GM12878 (cell line): ENCODE results near the gene EXOSC2. TPM values are rescaled to one million over a fixed set of nuclear protein-coding genes. Genes with fewer than 3 reads are reported as not detected.

Experiments used
- ATAC-seq: fragments of 200-7000 bp; cut with Tn5 transposase; 3 replicates; pipeline ENCODE4 v1.9.1; 2020; ENCODE audit warnings: mild to moderate bottlenecking, moderate library complexity
- BruUV-seq: library from RNA; stranded (reverse); fragments of 400-500 nt; replicated peaks from 2 replicates; lab custom pipeline; 2021; lab: Mats Ljungman, UMichigan
- CTCF ChIA-PET: fragments of 300-600 bp; sonication (Branson Sonifier 250); formaldehyde crosslinking; extraction: SDS; loops from one replicate; lab custom pipeline; 2021; ENCODE audit warnings: inconsistent platforms; lab: Yijun Ruan, JAX
- POLR2A ChIA-PET: fragments of 350-600 bp; formaldehyde crosslinking; extraction: SDS; loops from one replicate; lab custom pipeline; 2021; ENCODE audit warnings: inconsistent platforms; lab: Charles Lee
- RAD21 ChIA-PET: fragments of 300-600 bp; sonication (Branson Sonifier 250); formaldehyde crosslinking; loops from one replicate; lab custom pipeline; 2023; ENCODE audit warnings: antibody characterized with exemption; ENCODE audit not compliant: unreplicated experiment; lab: Charles Lee
- SMC1A ChIA-PET: fragments of 300-600 bp; sonication (Branson Sonifier 250); formaldehyde crosslinking; loops from one replicate; lab custom pipeline; 2023; ENCODE audit not compliant: unreplicated experiment, uncharacterized antibody; lab: Charles Lee
- DNase-seq: peaks from one replicate; pipeline ENCODE4 v3.0.0-alpha.2; 2011; ENCODE audit warnings: low read depth, low spot score
- FAIRE-seq: peaks from 3 replicates; lab custom pipeline; 2011; peaks lifted over from hg19 to GRCh38; lab: Jason Lieb, UNC
- H2AFZ ChIP-seq: 2 replicates; pipeline ENCODE4 v1.6.0; 2011; ENCODE audit warnings: low read depth, low read length, control low read depth; ENCODE audit not compliant: control insufficient read depth
- H3K27ac ChIP-seq: 2 replicates; pipeline ENCODE4 v1.5.1; 2011; ENCODE audit warnings: control low read depth; ENCODE audit not compliant: control insufficient read depth, insufficient read depth
- H3K27me3 ChIP-seq, 2 experiments: replicated peaks in 1 of 2; 2 replicates each; pipeline versions ENCODE4 v1.6.0 to v1.6.1; 2011; ENCODE audit warnings: low read length in 1 of 2; ENCODE audit not compliant: control insufficient read depth in 2 of 2, insufficient read depth in 2 of 2
- H3K36me3 ChIP-seq, 2 experiments: 2 replicates each; pipeline ENCODE4 v1.5.1; 2011; ENCODE audit warnings: low read length in 1 of 2; ENCODE audit not compliant: control insufficient read depth in 2 of 2, insufficient read depth in 2 of 2
- H3K4me1 ChIP-seq: 2 replicates; pipeline ENCODE4 v1.6.1; 2011; ENCODE audit warnings: mild to moderate bottlenecking, low read length, moderate library complexity, mixed read lengths; ENCODE audit not compliant: control insufficient read depth, insufficient read depth
- H3K4me2 ChIP-seq: 2 replicates; pipeline ENCODE4 v1.6.0; 2011; ENCODE audit warnings: control low read depth; ENCODE audit not compliant: control insufficient read depth, insufficient read depth
- H3K4me3 ChIP-seq: fragments of 200-600 bp; sonication (generic); 2 replicates; pipeline ENCODE4 v1.5.1; 2016
- H3K79me2 ChIP-seq: 2 replicates; pipeline ENCODE4 v1.6.0; 2011; ENCODE audit warnings: low read length; ENCODE audit not compliant: control insufficient read depth, insufficient read depth
- H3K9ac ChIP-seq: 2 replicates; pipeline ENCODE4 v1.8.0; 2011; ENCODE audit warnings: low read length, control low read depth, mixed read lengths; ENCODE audit not compliant: control insufficient read depth, insufficient read depth
- H3K9me3 ChIP-seq: replicated peaks from 3 replicates; pipeline ENCODE4 v1.5.1; 2011; ENCODE audit warnings: mild to moderate bottlenecking, low read length; ENCODE audit not compliant: control insufficient read depth, insufficient read depth
- H4K20me1 ChIP-seq: 2 replicates; pipeline ENCODE4 v1.6.0; 2011; ENCODE audit not compliant: control insufficient read depth, insufficient read depth
- BACH1 ChIP-seq: fragments of 450-650 bp; IDR thresholded peaks from 2 replicates; pipeline ENCODE4 v1.6.1; 2017; ENCODE audit warnings: mild to moderate bottlenecking, borderline replicate concordance
- CEBPB ChIP-seq, 2 experiments: fragments of 150-350 bp in 1 of 2; IDR thresholded peaks; 2 replicates each; pipeline ENCODE4 v1.6.1; 2012 to 2014; ENCODE audit warnings: low read depth in 2 of 2, low read length in 2 of 2, borderline replicate concordance in 1 of 2, inconsistent platforms in 1 of 2
- HDAC2 ChIP-seq: fragments of 200-600 bp; sonication (generic); IDR thresholded peaks from 2 replicates; pipeline ENCODE4 v1.6.1; 2017
- JUND ChIP-seq: IDR thresholded peaks from 2 replicates; pipeline ENCODE4 v1.6.1; 2012; ENCODE audit warnings: low read depth, mild to moderate bottlenecking, low read length, improper control_type of control experiment, moderate library complexity
- MEF2A ChIP-seq: IDR thresholded peaks from 2 replicates; pipeline ENCODE4 v1.6.1; 2011; ENCODE audit warnings: low read depth, mild to moderate bottlenecking, low read length, moderate library complexity; ENCODE audit not compliant: insufficient read depth
- MYC ChIP-seq: IDR thresholded peaks from 2 replicates; pipeline ENCODE4 v1.6.1; 2011; ENCODE audit warnings: mild to moderate bottlenecking, low read length, moderate library complexity, inconsistent platforms; ENCODE audit not compliant: insufficient read depth, insufficient replicate concordance, insufficient read length, severe bottlenecking
- NFXL1 ChIP-seq: fragments of 450-650 bp; IDR thresholded peaks from 2 replicates; pipeline ENCODE4 v1.6.1; 2017; ENCODE audit warnings: antibody characterized with exemption, mild to moderate bottlenecking, borderline replicate concordance
- PAX8 ChIP-seq: fragments of 450-650 bp; IDR thresholded peaks from 2 replicates; pipeline ENCODE4 v1.6.1; 2017; ENCODE audit warnings: mild to moderate bottlenecking, moderate library complexity
- RUNX3 ChIP-seq: IDR thresholded peaks from 2 replicates; pipeline ENCODE4 v1.6.1; 2012; ENCODE audit warnings: low read length, inconsistent platforms
- TCF12 ChIP-seq: IDR thresholded peaks from 2 replicates; pipeline ENCODE4 v1.6.1; 2011; ENCODE audit warnings: low read depth, mild to moderate bottlenecking, low read length
- TCF7 ChIP-seq: IDR thresholded peaks from 2 replicates; pipeline ENCODE4 v1.6.1; 2014; ENCODE audit warnings: antibody characterized with exemption, borderline replicate concordance
- ZNF217 ChIP-seq: fragments of 450-650 bp; IDR thresholded peaks from 2 replicates; pipeline ENCODE4 v1.6.1; 2017; ENCODE audit warnings: antibody characterized with exemption, mild to moderate bottlenecking
- ZNF24 ChIP-seq: fragments of 450-650 bp; IDR thresholded peaks from 2 replicates; pipeline ENCODE4 v1.6.1; 2017; ENCODE audit warnings: antibody characterized with exemption, mild to moderate bottlenecking
- WGBS: methylation state at CpG from one replicate; pipeline ENCODE4 v1.1.6; 2016; ENCODE audit warnings: low lambda C conversion rate; ENCODE audit not compliant: insufficient replicate concordance, insufficient coverage; ENCODE audit errors: missing lambda C conversion rate; 5-methylcytosine and 5-hydroxymethylcytosine counted together
- in situ Hi-C: fragments of 300-500 bp; cut with MboI; formaldehyde crosslinking; loops from 9 replicates; pipeline ENCODE4 v1.14.3; 2018; ENCODE audit warnings: mixed read lengths
- intact Hi-C: fragments of 100-400 bp; cut with micrococcal nuclease; formaldehyde crosslinking; loops from one replicate; pipeline ENCODE4 v1.14.2; 2022; ENCODE audit not compliant: unreplicated experiment
- polyA plus RNA-seq, 11 experiments: library from polyadenylated mRNA; depleted of rRNA in 4 of 11; unstranded in 6 of 11; stranded (reverse) in 5 of 11; fragments of >200 nt; fragmentation: Nextera tagmentation in 4 of 11; fragmentation: Illumina TruSeq in 1 of 11; extraction: Ambion mirVana in 4 of 11; extraction: Trizol in 1 of 11; gene quantifications; 1 replicate in 1 of 11; 2 replicates in 10 of 11; pipeline versions ENCODE4 v1.2.1 to v1.2.3, GENCODE V29; 2011 to 2016; ENCODE audit warnings: inconsistent platforms in 2 of 11, missing spikeins in 2 of 11, low read depth in 1 of 11
- total RNA-seq, 4 experiments: library from RNA; depleted of rRNA in 3 of 4; stranded (reverse); fragments of >200 nt in 3 of 4; fragmentation: Illumina TruSeq in 1 of 4; extraction: Trizol in 1 of 4; gene quantifications; 2 replicates each; pipeline versions ENCODE4 v1.2.1 to v1.2.3, GENCODE V29; 2013 to 2021
- TF ChIP-seq, protein P1 (sequence below): fragments of 450-650 bp; IDR thresholded peaks from 2 replicates; pipeline ENCODE4 v1.6.1; 2018; ENCODE audit warnings: borderline replicate concordance, mild to moderate bottlenecking; ENCODE audit not compliant: partially characterized antibody
- TF ChIP-seq, protein P2 (sequence below): IDR thresholded peaks from 2 replicates; pipeline ENCODE4 v1.6.1; 2012; ENCODE audit warnings: low read length, inconsistent platforms

Gene EXOSC2
- total and polyA plus RNA-seq, 10 of the 15 experiments (the other 5 are each of a cell fraction or from before 2014, with no cell fraction given) = 26.3 to 55.0 (median 48.0) TPM

DNA sequence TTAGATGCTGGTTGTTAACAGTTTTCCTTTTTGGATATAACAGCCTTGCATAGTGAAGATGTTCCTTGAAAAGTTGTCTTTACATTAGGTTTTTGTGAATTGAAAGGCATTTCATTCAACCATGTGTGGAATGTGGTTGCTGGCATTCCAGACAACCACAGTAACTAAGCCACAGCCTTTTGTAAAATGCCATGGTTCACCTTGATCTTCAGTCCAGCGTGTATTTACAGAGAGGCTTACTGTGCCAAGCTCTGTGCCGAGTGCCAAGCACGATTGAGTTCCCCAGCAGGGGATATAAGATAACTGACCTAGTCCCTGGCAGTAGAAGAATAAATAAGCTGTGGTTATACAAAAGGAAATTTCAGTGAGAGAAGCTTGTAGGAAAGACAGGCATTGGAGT is 4.9 kb downstream of the EXOSC2 start:
- ChIA-PET POLR2A (interaction anchor here (0.6 to 1.1 kb wide), 2 partner anchors 132 to 1438 kb away, joined by 3 to 4 read pairs; no protein-coding TSS in a partner anchor), RAD21 (interaction anchor here (1.1 kb wide), 1 partner anchor 17 kb away, joined by 3 read pairs; no protein-coding TSS in a partner anchor), CTCF (interaction anchor here (1.7 to 13.5 kb wide), 3 partner anchors 10 to 167 kb away, joined by 6 to 267 read pairs (median 29); no protein-coding TSS in a partner anchor), SMC1A (interaction anchor here (1.6 kb wide), 2 partner anchors 11 to 14 kb away, joined by 3 to 4 read pairs; no protein-coding TSS in a partner anchor)
- no peak overlapping the region for H3K9ac ChIP-seq
- no peak overlapping the region for H3K27ac ChIP-seq
- peaks cover 19% of the 10 kb centered on the region for H3K4me1 ChIP-seq
- intact Hi-C loops = no loop called here
- H3K4me2 ChIP-seq = peak overlapping the region; percentile 15; the same call in 1 of the 2 replicates
- WGBS = 99% methylated on average over 3 of the region's 3 CpGs
- H3K4me3 ChIP-seq = no peak overlapping the region
- ATAC-seq (no peak), FAIRE-seq (no peak), DNase-seq (no peak)
- BruUV-seq = no TSS peak
- H3K27me3 ChIP-seq = no peaks in the 10 kb centered on the region
- in situ Hi-C loops = no loop called here
- H3K36me3 ChIP-seq = peaks cover 13 to 42% of the 10 kb centered on the region in 2 experiments
- TF ChIP-seq BACH1 = no peak
- TF ChIP-seq, protein P1, sequence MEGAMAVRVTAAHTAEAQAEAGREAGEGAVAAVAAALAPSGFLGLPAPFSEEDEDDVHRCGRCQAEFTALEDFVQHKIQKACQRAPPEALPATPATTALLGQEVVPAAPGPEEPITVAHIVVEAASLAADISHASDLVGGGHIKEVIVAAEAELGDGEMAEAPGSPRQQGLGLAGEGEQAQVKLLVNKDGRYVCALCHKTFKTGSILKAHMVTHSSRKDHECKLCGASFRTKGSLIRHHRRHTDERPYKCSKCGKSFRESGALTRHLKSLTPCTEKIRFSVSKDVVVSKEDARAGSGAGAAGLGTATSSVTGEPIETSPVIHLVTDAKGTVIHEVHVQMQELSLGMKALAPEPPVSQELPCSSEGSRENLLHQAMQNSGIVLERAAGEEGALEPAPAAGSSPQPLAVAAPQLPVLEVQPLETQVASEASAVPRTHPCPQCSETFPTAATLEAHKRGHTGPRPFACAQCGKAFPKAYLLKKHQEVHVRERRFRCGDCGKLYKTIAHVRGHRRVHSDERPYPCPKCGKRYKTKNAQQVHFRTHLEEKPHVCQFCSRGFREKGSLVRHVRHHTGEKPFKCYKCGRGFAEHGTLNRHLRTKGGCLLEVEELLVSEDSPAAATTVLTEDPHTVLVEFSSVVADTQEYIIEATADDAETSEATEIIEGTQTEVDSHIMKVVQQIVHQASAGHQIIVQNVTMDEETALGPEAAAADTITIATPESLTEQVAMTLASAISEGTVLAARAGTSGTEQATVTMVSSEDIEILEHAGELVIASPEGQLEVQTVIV = no peak
- TF ChIP-seq PAX8 = no peak
- TF ChIP-seq, protein P2, sequence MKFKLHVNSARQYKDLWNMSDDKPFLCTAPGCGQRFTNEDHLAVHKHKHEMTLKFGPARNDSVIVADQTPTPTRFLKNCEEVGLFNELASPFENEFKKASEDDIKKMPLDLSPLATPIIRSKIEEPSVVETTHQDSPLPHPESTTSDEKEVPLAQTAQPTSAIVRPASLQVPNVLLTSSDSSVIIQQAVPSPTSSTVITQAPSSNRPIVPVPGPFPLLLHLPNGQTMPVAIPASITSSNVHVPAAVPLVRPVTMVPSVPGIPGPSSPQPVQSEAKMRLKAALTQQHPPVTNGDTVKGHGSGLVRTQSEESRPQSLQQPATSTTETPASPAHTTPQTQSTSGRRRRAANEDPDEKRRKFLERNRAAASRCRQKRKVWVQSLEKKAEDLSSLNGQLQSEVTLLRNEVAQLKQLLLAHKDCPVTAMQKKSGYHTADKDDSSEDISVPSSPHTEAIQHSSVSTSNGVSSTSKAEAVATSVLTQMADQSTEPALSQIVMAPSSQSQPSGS = no peak
- TF ChIP-seq HDAC2 = no peak
- TF ChIP-seq RUNX3 = no peak
- TF ChIP-seq ZNF217 = no peak
- TF ChIP-seq TCF7 = no peak
- no peak for TF ChIP-seq ZNF24
- no peak for TF ChIP-seq NFXL1
- TF ChIP-seq MYC = no peak
- TF ChIP-seq MEF2A = no peak
- no peak for TF ChIP-seq JUND
- TF ChIP-seq CEBPB (IDR thresholded peaks at IDR 0.05; ENCODE audit: borderline replicate concordance in 1 of 2, low read depth in 2 of 2, low read length in 2 of 2) = no peak
- no peak for TF ChIP-seq TCF12
- H4K20me1 ChIP-seq = peaks cover 3% of the 10 kb centered on the region; the same call in 1 of the 2 replicates
- no peak overlapping the region for H2AFZ ChIP-seq
- H3K79me2 ChIP-seq = peaks cover 40% of the 10 kb centered on the region
- no peaks in the 10 kb centered on the region for H3K9me3 ChIP-seq
